Effector memory CD8-positive, alpha-beta T cell (primary cell): ENCODE measurements around the gene SLC34A1.

Experiments
- ATAC-seq: fragments of 150-1000 bp; cut with Tn5 transposase; replicated peaks from 2 replicates; pipeline ENCODE4 v1.10.0; 2021; ENCODE audit warnings: mild to moderate bottlenecking, moderate library complexity
- DNase-seq, 3 experiments: peaks; one replicate each; pipeline ENCODE4 v3.0.0; 2021
- H3K27ac Mint-ChIP-seq, 2 donors: one replicate each; pipeline ENCODE4 v1.8.0; 2022; ENCODE audit warnings: mild to moderate bottlenecking in 2 of 2, mixed read lengths in 2 of 2, moderate library complexity in 2 of 2
- H3K27me3 Mint-ChIP-seq, 2 donors: one replicate each; pipeline ENCODE4 v1.8.0; 2022; ENCODE audit warnings: mixed read lengths in 2 of 2
- H3K36me3 Mint-ChIP-seq: one replicate; pipeline ENCODE4 v1.8.0; 2022; ENCODE audit warnings: mild to moderate bottlenecking, moderate library complexity, mixed read lengths; ENCODE audit not compliant: insufficient read depth
- H3K4me1 Mint-ChIP-seq, 2 donors: one replicate each; pipeline ENCODE4 v1.8.0; 2022; ENCODE audit warnings: low read depth in 2 of 2, mixed read lengths in 2 of 2
- H3K4me3 Mint-ChIP-seq, 2 donors: one replicate each; pipeline ENCODE4 v1.8.0; 2022; ENCODE audit warnings: mild to moderate bottlenecking in 2 of 2, mixed read lengths in 2 of 2, moderate library complexity in 2 of 2
- H3K9me3 Mint-ChIP-seq, 2 donors: one replicate each; pipeline ENCODE4 v1.8.0; 2022; ENCODE audit warnings: mixed read lengths in 2 of 2

Gene SLC34A1

DNA sequence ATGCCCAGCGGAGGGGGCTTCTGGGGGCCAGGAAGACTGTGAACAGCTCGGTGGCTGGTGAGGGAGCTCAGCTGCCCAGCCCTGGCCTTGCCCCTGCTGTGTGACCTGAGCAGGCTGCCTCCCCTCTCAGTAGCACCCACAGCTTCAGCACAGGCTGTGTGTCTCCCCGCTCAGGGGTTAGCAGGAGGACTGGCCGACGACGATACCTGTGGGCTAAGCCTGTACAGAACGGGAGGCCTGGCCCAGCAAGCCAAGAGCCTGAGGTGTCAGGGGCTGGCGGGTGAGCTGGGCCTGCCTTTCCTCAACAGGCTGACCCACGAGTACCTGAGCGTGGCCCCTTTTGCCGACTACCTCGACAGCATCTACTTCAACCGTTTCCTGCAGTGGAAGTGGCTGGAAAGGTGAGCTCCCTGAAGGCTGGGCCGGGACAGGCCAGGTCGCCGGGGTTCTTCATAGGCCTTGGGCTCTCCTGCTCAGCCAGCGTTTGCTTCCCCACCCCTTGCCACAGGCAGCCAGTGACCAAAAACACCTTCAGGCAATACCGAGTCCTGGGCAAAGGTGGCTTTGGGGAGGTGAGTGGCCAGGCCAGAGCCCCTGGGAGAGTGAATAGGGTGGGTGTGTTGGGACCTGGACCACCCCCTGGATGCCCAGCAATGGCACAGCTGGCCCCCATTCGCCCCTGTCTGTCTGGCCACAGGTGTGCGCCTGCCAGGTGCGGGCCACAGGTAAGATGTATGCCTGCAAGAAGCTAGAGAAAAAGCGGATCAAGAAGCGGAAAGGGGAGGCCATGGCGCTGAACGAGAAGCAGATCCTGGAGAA, 48.8 kb downstream of the SLC34A1 start:
- Mint-ChIP-seq H3K4me1 (peaks cover 46 to 60% of the 10 kb centered on the region in 2 donors), H3K27me3 (no peaks in the 10 kb centered on the region), H3K36me3 (peaks cover 92% of the 10 kb centered on the region)

DNA sequence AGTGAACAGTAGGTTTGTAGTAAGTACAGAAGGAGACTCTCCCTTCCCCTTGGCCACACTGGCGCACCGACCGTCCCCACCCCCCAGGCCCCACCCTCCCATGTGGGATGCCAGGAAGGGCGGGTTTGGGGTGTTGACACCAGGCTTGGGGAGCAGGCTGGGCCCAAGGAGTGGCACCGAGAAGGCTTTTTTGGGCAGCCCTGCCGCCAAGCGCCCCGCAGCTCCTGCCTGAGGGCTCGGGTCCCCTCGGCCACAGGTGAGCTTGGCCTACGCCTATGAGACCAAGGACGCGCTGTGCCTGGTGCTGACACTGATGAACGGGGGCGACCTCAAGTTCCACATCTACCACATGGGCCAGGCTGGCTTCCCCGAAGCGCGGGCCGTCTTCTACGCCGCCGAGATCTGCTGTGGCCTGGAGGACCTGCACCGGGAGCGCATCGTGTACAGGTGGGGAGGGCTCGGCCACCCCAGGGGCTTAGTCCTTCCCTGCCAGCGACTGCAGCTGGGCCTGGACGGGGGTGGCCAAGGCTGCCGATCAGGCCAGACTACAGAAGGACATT, 49.5 kb downstream of the SLC34A1 start:
- Mint-ChIP-seq H3K36me3 (peaks cover 98% of the 10 kb centered on the region), H3K27ac (peak overlapping the region; percentile 69 to 93), H3K27me3 (no peaks in the 10 kb centered on the region), H3K4me3 (peak overlapping the region; percentile 51 to 69), H3K4me1 (peaks cover 46 to 57% of the 10 kb centered on the region in 2 donors), H3K9me3 (no peaks in the 10 kb centered on the region)
- ATAC-seq: no peak
- no peak for DNase-seq

More for the DNA sequence above, 48.8 kb downstream of the SLC34A1 start:
- DNase-seq (no peak), ATAC-seq (no peak)
- Mint-ChIP-seq H3K4me3 (peak overlapping the region; percentile 69 to 90), H3K9me3 (no peaks in the 10 kb centered on the region), H3K27ac (peak overlapping the region; percentile 69 to 93)

DNA sequence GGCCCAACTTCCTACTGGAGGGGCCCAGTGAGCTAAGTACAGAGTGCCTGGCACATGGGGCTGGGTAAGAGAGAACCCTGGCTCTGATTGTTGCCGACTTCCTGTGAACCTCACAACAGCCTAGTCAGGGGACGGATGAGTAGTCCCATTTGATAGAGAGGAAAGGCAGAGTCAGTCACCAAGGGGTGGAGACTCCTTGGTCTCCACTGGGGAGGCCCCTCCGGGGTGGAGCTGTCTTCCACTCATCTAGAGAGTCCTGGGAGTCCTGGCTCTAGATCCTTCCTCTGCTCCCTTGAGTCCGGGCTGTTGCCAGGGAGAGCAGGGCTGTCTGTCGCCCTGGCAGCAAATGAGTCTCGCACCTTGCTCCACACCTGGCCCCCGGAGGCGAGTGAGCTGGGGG, 50.2 kb downstream of the SLC34A1 start:
- Mint-ChIP-seq H3K27me3 (no peaks in the 10 kb centered on the region), H3K27ac (peak overlapping the region; percentile 58 to 83), H3K4me1 (peaks cover 39 to 50% of the 10 kb centered on the region in 2 donors), H3K36me3 (peaks cover 97% of the 10 kb centered on the region), H3K4me3 (peak overlapping the region; percentile 51 to 53), H3K9me3 (no peaks in the 10 kb centered on the region)
- DNase-seq: no peak
- no peak for ATAC-seq

DNA sequence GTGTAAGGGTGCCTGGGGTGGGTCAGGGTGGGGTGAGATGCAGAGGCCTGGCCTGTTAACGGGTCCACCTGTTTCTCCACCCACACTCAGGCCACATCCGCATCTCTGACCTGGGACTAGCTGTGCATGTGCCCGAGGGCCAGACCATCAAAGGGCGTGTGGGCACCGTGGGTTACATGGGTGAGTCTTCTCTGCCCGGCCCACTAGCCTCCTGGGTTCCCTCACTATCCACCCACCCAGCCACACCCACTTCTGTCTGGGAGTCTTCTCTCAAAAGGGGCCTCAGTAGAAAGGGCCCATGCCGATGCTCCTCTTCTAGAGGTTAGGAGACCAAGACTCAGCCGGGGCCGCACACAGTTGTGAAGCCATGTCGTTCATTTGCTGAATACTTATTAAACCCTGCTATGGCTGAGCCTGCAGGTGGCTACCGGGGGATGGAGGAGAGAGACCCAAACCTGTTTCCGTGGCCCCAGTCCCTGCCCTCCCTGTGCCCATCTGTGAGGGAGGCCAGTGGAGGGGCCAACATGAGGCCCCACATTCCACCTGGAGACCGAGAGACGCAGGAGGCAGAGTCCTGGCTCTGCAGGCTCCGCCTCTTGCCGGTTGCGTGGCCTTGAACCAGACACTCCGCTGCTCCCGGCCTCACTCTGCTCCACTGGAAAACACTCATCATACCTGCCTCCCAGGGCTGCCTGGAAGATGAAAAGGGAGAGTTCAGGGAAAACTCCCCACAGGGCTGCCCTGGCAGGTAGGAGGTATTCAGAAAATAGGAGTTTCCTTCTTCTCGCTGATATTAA, 50.9 kb downstream of the SLC34A1 start:
- ATAC-seq (no peak), DNase-seq (no peak)
- peaks cover 39 to 49% of the 10 kb centered on the region in 2 donors for H3K4me1 Mint-ChIP-seq
- H3K36me3 Mint-ChIP-seq: peaks cover 96% of the 10 kb centered on the region
- H3K27ac Mint-ChIP-seq: peak overlapping the region; percentile 58 to 83
- no peaks in the 10 kb centered on the region for H3K9me3 Mint-ChIP-seq
- peak overlapping the region in 1 of 2 donors; percentile 22 for H3K4me3 Mint-ChIP-seq
- H3K27me3 Mint-ChIP-seq: no peaks in the 10 kb centered on the region

DNA sequence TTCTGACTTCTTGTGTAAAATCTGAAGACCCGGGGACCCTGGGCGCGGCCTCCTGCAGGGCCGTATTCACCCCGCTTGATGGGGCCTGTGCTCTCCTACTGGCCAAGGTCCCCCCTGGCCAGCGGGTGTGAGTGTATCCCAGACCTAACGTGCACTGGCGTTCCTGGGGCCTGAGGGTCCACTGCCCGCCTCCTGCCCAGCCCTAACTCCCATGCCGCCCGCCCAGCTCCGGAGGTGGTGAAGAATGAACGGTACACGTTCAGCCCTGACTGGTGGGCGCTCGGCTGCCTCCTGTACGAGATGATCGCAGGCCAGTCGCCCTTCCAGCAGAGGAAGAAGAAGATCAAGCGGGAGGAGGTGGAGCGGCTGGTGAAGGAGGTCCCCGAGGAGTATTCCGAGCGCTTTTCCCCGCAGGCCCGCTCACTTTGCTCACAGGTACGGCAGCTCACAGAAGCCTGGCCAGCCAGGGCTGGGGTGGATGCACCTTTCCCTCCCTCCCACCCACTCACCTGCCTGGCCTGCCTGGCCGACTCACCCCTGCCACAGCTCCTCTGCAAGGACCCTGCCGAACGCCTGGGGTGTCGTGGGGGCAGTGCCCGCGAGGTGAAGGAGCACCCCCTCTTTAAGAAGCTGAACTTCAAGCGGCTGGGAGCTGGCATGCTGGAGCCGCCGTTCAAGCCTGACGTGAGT, 51.8 kb downstream of the SLC34A1 start:
- Mint-ChIP-seq H3K27ac (peak overlapping the region in 1 of 2 donors; percentile 67), H3K27me3 (no peaks in the 10 kb centered on the region), H3K9me3 (no peaks in the 10 kb centered on the region), H3K4me1 (peaks cover 34 to 44% of the 10 kb centered on the region in 2 donors), H3K4me3 (peak overlapping the region in 1 of 2 donors; percentile 22), H3K36me3 (peaks cover 95% of the 10 kb centered on the region)
- no peak for DNase-seq
- no peak for ATAC-seq

DNA sequence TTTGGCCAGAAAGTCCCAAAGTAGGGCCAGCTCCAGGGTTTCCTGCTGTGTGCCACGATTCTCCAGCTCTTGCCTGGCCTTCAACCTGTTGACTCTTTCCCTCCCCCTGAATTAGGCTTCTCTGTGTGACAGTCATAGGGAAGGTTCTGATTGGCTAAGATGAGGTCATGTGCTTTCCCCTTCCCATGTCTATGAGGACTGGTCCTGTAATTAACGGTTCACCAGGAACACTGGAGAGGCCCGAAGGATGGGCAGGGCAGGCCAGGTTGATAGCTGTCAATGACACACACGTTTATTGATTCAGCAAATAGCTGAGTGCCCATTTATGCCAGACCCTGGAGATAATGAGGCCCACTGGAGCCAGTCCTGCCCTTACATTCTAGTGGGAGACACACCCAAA, 53.4 kb downstream of the SLC34A1 start:
- Mint-ChIP-seq H3K36me3 (peaks cover 95% of the 10 kb centered on the region), H3K4me3 (no peak overlapping the region), H3K4me1 (peaks cover 24 to 36% of the 10 kb centered on the region in 2 donors), H3K27me3 (no peaks in the 10 kb centered on the region), H3K9me3 (no peaks in the 10 kb centered on the region), H3K27ac (peak overlapping the region; percentile 56 to 93)
- ATAC-seq: no peak
- no peak for DNase-seq

DNA sequence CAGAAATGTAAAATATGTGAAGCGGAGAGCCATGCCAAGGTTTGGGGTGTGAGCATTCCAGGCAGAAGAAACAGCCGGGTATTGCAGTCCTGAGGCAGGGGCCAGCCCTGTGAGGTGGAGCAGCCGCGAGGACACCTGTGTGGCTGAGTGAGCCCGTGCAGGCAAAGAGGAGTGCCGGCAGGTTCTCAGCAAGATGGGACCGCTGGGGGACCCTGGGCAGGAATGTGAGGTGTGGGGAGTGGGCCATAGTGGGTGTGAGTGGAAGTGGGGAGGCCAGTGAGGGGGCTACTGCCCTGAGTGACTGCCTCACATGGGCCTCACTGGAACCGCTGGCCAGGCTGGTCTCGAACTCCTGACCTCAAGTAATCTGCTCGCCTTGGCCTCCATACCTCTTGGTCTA, 54.2 kb downstream of the SLC34A1 start:
- DNase-seq (no peak), ATAC-seq (no peak)
- H3K27ac Mint-ChIP-seq: peak overlapping the region; percentile 56 to 93
- peaks cover 91% of the 10 kb centered on the region for H3K36me3 Mint-ChIP-seq
- H3K4me3 Mint-ChIP-seq: no peak overlapping the region
- no peaks in the 10 kb centered on the region for H3K27me3 Mint-ChIP-seq
- peaks cover 26 to 28% of the 10 kb centered on the region in 2 donors for H3K4me1 Mint-ChIP-seq
- no peaks in the 10 kb centered on the region for H3K9me3 Mint-ChIP-seq

DNA sequence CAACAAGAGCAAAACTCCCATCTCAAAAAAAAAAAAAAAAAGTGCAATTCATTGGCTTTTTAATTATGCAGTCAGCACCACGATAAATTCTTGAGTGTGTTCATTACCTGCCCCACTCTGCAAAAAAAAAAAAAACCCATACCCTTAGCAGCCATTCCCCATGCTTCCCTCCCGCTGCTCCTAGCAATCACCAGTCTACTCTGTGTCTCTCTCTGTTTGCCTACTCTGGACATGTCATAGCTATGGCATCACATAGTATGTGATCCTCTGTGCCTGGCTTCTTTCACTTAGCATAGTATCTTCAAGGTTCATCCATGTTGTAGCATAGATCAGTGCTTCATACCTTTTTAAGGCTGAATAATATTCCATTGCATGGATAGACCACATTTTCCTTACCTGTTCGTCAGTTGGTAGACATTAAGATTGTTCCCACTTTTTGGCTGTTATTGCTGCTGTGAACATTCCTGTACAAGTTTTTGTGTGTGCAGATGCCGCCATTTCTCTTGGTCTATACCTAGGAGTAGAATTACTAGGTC, 55.4 kb downstream of the SLC34A1 start:
- no peak for ATAC-seq
- H3K4me3 Mint-ChIP-seq: peak overlapping the region; percentile 18 to 54

DNA sequence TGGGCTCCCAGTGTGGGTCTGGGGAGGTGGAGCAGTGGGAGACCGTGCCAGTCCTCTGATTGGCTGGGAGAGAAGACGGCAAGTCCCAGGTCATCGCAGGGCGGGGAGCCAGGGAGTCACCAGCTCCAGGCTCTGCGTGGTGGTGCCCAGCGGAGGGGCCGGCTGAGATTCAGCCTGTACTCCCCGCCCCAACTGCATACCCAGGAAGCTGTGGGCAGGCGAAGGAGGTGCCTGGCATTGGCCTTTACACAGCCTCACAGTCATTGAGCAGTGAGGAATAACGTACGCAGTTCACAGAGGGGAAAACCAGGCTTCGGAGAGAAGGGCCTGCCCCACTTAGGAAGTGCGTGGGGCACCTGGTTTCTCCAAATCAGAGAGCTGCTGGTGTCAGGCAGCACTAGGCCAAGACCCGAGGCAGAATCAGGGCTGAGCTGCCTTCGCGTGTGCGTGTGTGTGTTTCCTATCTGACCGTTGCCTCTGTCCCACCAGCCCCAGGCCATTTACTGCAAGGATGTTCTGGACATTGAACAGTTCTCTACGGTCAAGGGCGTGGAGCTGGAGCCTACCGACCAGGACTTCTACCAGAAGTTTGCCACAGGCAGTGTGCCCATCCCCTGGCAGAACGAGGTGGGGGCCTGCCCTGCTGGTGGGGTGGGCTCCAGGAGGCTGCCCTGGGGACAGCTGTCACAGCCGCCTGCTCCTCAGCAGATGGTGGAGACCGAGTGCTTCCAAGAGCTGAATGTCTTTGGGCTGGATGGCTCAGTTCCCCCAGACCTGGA, 56.2 kb downstream of the SLC34A1 start:
- H3K9me3 Mint-ChIP-seq: no peaks in the 10 kb centered on the region
- peak overlapping the region; percentile 18 to 54 for H3K4me3 Mint-ChIP-seq
- ATAC-seq (peak; percentile 81), DNase-seq (peak in 2 of 3 experiments; percentile 52 to 56)
- H3K27me3 Mint-ChIP-seq: no peaks in the 10 kb centered on the region
- peaks cover 81% of the 10 kb centered on the region for H3K36me3 Mint-ChIP-seq
- peak overlapping the region; percentile 87 to 94 for H3K27ac Mint-ChIP-seq
- peaks cover 36 to 43% of the 10 kb centered on the region in 2 donors for H3K4me1 Mint-ChIP-seq

More for the DNA sequence above, 55.4 kb downstream of the SLC34A1 start:
- no peak for DNase-seq
- no peaks in the 10 kb centered on the region for H3K9me3 Mint-ChIP-seq
- peak overlapping the region; percentile 87 to 94 for H3K27ac Mint-ChIP-seq
- H3K36me3 Mint-ChIP-seq: peaks cover 87% of the 10 kb centered on the region
- H3K4me1 Mint-ChIP-seq: peaks cover 31 to 35% of the 10 kb centered on the region in 2 donors
- no peaks in the 10 kb centered on the region for H3K27me3 Mint-ChIP-seq

DNA sequence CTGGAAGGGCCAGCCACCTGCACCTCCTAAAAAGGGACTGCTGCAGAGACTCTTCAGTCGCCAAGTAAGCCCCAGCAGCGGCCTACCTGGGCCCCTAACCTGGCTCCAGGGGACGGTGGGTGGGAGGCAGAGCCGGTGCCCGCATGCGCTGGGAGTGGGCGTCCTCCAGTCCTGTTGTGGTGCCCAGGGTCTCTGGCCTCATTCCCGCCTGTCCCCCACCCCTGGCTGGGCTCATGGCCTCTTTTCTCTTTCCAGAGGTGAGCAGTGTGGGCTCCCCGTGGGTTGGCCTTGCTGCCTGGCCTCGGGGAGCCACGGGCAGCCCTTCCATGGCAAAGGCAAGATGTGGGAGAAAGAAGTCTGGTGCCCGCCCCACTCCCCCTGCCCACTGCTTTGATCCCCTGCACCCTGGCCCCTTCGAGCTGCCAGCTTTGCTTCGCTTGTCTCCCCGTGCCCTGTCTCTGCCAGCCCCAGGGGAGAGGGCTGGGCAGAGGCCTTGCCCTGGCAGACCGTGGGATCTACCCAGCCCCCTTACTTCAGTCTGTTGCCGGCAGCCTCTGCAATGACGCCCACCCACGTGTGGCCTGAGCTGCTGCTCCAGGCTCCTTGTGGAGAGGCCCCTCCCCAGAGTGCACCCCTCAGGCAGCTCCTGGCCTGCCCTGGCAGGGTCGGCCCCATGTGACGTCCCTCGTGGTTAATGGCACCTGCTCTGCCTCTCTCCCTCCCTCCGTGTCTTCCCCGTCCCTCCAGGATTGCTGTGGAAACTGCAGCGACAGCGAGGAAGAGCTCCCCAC, 57.0 kb downstream of the SLC34A1 start:
- H3K36me3 Mint-ChIP-seq: peaks cover 81% of the 10 kb centered on the region
- DNase-seq (no peak), ATAC-seq (no peak)
- peaks cover 42 to 51% of the 10 kb centered on the region in 2 donors for H3K4me1 Mint-ChIP-seq
- H3K9me3 Mint-ChIP-seq: no peaks in the 10 kb centered on the region
- peak overlapping the region in 1 of 2 donors; percentile 48 for H3K4me3 Mint-ChIP-seq
- H3K27me3 Mint-ChIP-seq: no peaks in the 10 kb centered on the region
- H3K27ac Mint-ChIP-seq: peak overlapping the region; percentile 87 to 94

DNA sequence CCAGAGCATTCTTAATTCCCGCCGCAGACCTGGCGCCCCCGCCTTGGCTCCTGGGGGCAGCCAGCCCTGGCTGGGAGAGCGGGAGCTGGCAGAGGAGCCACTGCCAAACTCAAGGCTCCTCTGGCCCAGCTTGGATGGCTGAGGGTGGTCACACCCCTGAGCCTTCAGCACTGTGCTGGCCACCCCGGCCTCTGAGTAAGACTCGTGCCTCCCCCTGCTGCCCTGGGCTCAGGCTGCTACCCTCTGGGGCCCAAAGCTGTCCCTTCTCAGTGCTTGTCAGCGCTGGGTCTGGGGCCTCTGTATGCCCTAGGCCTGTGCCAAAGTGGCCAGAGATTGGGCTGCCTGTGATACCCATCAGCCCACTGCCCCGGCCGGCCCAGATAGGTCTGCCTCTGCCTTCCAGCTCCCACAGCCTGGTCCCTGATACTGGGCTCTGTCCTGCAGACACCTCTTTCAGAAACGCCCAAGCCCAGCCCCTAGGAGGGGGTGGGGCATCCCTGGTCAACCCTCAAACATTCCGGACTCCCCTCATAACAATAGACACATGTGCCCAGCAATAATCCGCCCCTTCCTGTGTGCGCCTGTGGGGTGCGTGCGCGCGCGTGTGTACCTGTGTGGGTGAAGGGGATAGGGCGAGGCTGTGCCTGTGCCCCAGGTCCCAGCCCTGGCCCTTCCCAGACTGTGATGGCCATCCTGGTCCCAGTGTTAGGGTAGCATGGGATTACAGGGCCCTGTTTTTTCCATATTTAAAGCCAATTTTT, 58.0 kb downstream of the SLC34A1 start:
- Mint-ChIP-seq H3K36me3 (peaks cover 74% of the 10 kb centered on the region), H3K27ac (peak overlapping the region; percentile 41 to 94), H3K4me1 (peaks cover 39 to 45% of the 10 kb centered on the region in 2 donors), H3K27me3 (no peaks in the 10 kb centered on the region), H3K9me3 (no peaks in the 10 kb centered on the region), H3K4me3 (no peak overlapping the region)
- DNase-seq (no peak), ATAC-seq (no peak)
